HEK293T (cell line): Measurements from ENCODE around the gene SVOP.

Experiments
- CTCF ChIA-PET: fragments of 350-600 bp; formaldehyde crosslinking; extraction: SDS; loops from one replicate; lab custom pipeline; 2021; ENCODE audit warnings: antibody characterized with exemption, inconsistent platforms; lab: Yijun Ruan, JAX
- POLR2A ChIA-PET: fragments of 350-600 bp; formaldehyde crosslinking; extraction: SDS; loops from one replicate; lab custom pipeline; 2020; ENCODE audit warnings: antibody characterized with exemption, inconsistent platforms; lab: Yijun Ruan, JAX
- DNase-seq: peaks from one replicate; pipeline ENCODE4 v3.0.0; 2012; ENCODE audit warnings: mixed read lengths; ENCODE audit errors: extremely low spot score
- ARNT ChIP-seq: fragments of 450-650 bp; IDR thresholded peaks from 2 replicates; pipeline ENCODE4 v1.6.1; 2017; ENCODE audit warnings: mild to moderate bottlenecking
- BHLHE40 ChIP-seq: fragments of 450-650 bp; IDR thresholded peaks from 2 replicates; pipeline ENCODE4 v1.6.1; 2016; ENCODE audit warnings: mild to moderate bottlenecking, moderate library complexity, borderline replicate concordance
- CTBP1 ChIP-seq: fragments of 450-650 bp; IDR thresholded peaks from 2 replicates; pipeline ENCODE4 v1.6.1; 2016; ENCODE audit warnings: borderline replicate concordance
- ELF4 ChIP-seq: fragments of 450-650 bp; IDR thresholded peaks from 2 replicates; pipeline ENCODE4 v1.6.1; 2017; ENCODE audit warnings: antibody characterized with exemption
- FOXA1 ChIP-seq: fragments of 450-650 bp; IDR thresholded peaks from 2 replicates; pipeline ENCODE4 v1.6.1; 2016; ENCODE audit warnings: mild to moderate bottlenecking
- FOXK2 ChIP-seq: fragments of 450-650 bp; IDR thresholded peaks from 2 replicates; pipeline ENCODE4 v1.6.1; 2016; ENCODE audit warnings: mild to moderate bottlenecking
- FOXM1 ChIP-seq: fragments of 450-650 bp; IDR thresholded peaks from 2 replicates; pipeline ENCODE4 v1.6.1; 2017; ENCODE audit warnings: mild to moderate bottlenecking, borderline replicate concordance
- HDGF ChIP-seq: fragments of 450-650 bp; IDR thresholded peaks from 2 replicates; pipeline ENCODE4 v1.6.1; 2017; ENCODE audit warnings: antibody characterized with exemption, borderline replicate concordance
- L3MBTL2 ChIP-seq: fragments of 450-650 bp; conservative IDR thresholded peaks from 2 replicates; pipeline ENCODE4 v1.6.1; 2016; ENCODE audit warnings: mild to moderate bottlenecking
- LEF1 ChIP-seq: fragments of 450-650 bp; IDR thresholded peaks from 2 replicates; pipeline ENCODE4 v1.6.1; 2017; ENCODE audit warnings: mild to moderate bottlenecking, borderline replicate concordance
- NFRKB ChIP-seq: fragments of 450-650 bp; IDR thresholded peaks from 2 replicates; pipeline ENCODE4 v1.6.1; 2016; ENCODE audit warnings: mild to moderate bottlenecking, moderate library complexity
- PKNOX1 ChIP-seq: fragments of 450-650 bp; IDR thresholded peaks from 2 replicates; pipeline ENCODE4 v1.6.1; 2016
- SP1 ChIP-seq: fragments of 450-650 bp; IDR thresholded peaks from 2 replicates; pipeline ENCODE4 v1.6.1; 2017
- SUZ12 ChIP-seq: fragments of 450-650 bp; IDR thresholded peaks from 2 replicates; pipeline ENCODE4 v1.6.1; 2016; ENCODE audit warnings: mild to moderate bottlenecking
- TARDBP ChIP-seq: fragments of 450-650 bp; IDR thresholded peaks from 2 replicates; pipeline ENCODE4 v1.6.1; 2016
- ZNF384 ChIP-seq: fragments of 450-650 bp; IDR thresholded peaks from 2 replicates; pipeline ENCODE4 v1.6.1; 2016

The SVOP gene

GRCh38 chr12:108982621-108983219 lies 38.1 kb downstream of the SVOP start:
- DNase-seq: no peak
- peak; percentile 9; the same call in 1 of the 2 replicates for TF ChIP-seq CTBP1
- TF ChIP-seq BHLHE40: no peak
- TF ChIP-seq FOXK2: no peak
- TF ChIP-seq ELF4: no peak
- ChIA-PET CTCF (no interaction called here), POLR2A (no interaction called here)

GRCh38 chr12:108981835-108982234 lies 39.0 kb downstream of the SVOP start:
- CTCF ChIA-PET: no interaction called here
- TF ChIP-seq TARDBP (no peak), BHLHE40 (no peak), ARNT (no peak), CTBP1 (0 out of 2 replicates have a peak, but pooled peaks have one; percentile 5)
- DNase-seq: no peak
- POLR2A ChIA-PET: no interaction called here

- CTCF ChIA-PET: interaction anchor here (0.6 to 1.2 kb wide), 3 partner anchors 13 to 70 kb away, joined by 3 to 4 read pairs (median 3); no protein-coding TSS in a partner anchor
- POLR2A ChIA-PET: no interaction called here
- no peak for TF ChIP-seq L3MBTL2
- no peak for TF ChIP-seq FOXM1
- TF ChIP-seq SUZ12: no peak
- no peak for TF ChIP-seq HDGF
- TF ChIP-seq FOXK2: no peak
- TF ChIP-seq ARNT: no peak
- no peak for TF ChIP-seq SP1
- no peak for TF ChIP-seq NFRKB
- TF ChIP-seq LEF1: no peak
- TF ChIP-seq ZNF384: no peak
- no peak for TF ChIP-seq PKNOX1
- no peak for TF ChIP-seq FOXA1
- no peak for DNase-seq
These were observed 39.8 kb downstream of the SVOP start for GRCh38 chr12:108980831-108981618.

- TF ChIP-seq LEF1 (no peak), SUZ12 (no peak), NFRKB (no peak), FOXK2 (no peak), ELF4 (no peak), FOXM1 (no peak)
- ChIA-PET POLR2A (no interaction called here), CTCF (no interaction called here)
- DNase-seq: no peak
These were observed 43.5 kb downstream of the SVOP start for GRCh38 chr12:108977360-108977759.

GRCh38 chr12:108975024-108975593 lies 45.8 kb downstream of the SVOP start:
- TF ChIP-seq CTBP1 (no peak), SP1 (no peak), ARNT (no peak), NFRKB (no peak), PKNOX1 (no peak), FOXM1 (no peak), FOXA1 (no peak)
- CTCF ChIA-PET: interaction anchor here (0.6 kb wide), 1 partner anchor 21 kb away, joined by 3 read pairs; no protein-coding TSS in a partner anchor
- DNase-seq: no peak
- POLR2A ChIA-PET: no interaction called here

GRCh38 chr12:108973629-108974152 lies 47.2 kb downstream of the SVOP start:
- POLR2A ChIA-PET: no interaction called here
- DNase-seq: no peak
- TF ChIP-seq BHLHE40 (no peak), PKNOX1 (no peak), TARDBP (no peak), SUZ12 (no peak)
- CTCF ChIA-PET: no interaction called here

GRCh38 chr12:108972358-108972757 lies 48.5 kb downstream of the SVOP start:
- no peak for DNase-seq
- ChIA-PET POLR2A (no interaction called here), CTCF (no interaction called here)
- TF ChIP-seq HDGF (no peak), SUZ12 (no peak), TARDBP (no peak), CTBP1 (no peak), SP1 (no peak), FOXM1 (no peak), FOXK2 (no peak), BHLHE40 (no peak), NFRKB (no peak), L3MBTL2 (no peak), ZNF384 (no peak), ARNT (no peak), FOXA1 (no peak)
